Smooth muscle cell (in vitro differentiated cells): ENCODE measurements around the gene DAPL1. TPM values are rescaled to one million over a fixed set of nuclear protein-coding genes. Genes with fewer than 3 reads are reported as not detected.

Source experiments
- DNase-seq: peaks from one replicate; lab custom pipeline; 2025; ENCODE audit not compliant: unreplicated experiment; lab: John Stamatoyannopoulos, UW
- H2AFZ ChIP-seq: fragments of 200-600 bp; sonication (generic); 2 replicates; pipeline ENCODE4 v1.6.0; 2016; ENCODE audit warnings: antibody characterized with exemption, low read depth, mild to moderate bottlenecking
- H3F3A ChIP-seq: fragments of 200-600 bp; sonication (generic); 2 replicates; pipeline ENCODE4 v1.6.0; 2017; ENCODE audit warnings: antibody characterized with exemption, low read depth
- H3K27ac ChIP-seq: fragments of 200-600 bp; sonication (generic); 2 replicates; pipeline ENCODE4 v1.5.1; 2016; ENCODE audit warnings: low read depth, mild to moderate bottlenecking
- H3K27me3 ChIP-seq: fragments of 200-600 bp; sonication (generic); 2 replicates; pipeline ENCODE4 v1.6.1; 2016; ENCODE audit warnings: low read depth, mild to moderate bottlenecking
- H3K36me3 ChIP-seq: fragments of 200-600 bp; sonication (generic); 2 replicates; pipeline ENCODE4 v1.5.1; 2016; ENCODE audit warnings: low read depth
- H3K4me1 ChIP-seq: fragments of 200-600 bp; sonication (generic); 2 replicates; pipeline ENCODE4 v1.5.1; 2016; ENCODE audit warnings: low read depth
- H3K4me2 ChIP-seq: fragments of 200-600 bp; sonication (generic); 2 replicates; pipeline ENCODE4 v1.6.0; 2016; ENCODE audit warnings: mild to moderate bottlenecking
- H3K4me3 ChIP-seq: fragments of 200-600 bp; sonication (generic); 2 replicates; pipeline ENCODE4 v1.5.1; 2016; ENCODE audit warnings: mild to moderate bottlenecking
- H3K79me2 ChIP-seq: fragments of 200-600 bp; sonication (generic); 2 replicates; pipeline ENCODE4 v1.6.0; 2016; ENCODE audit warnings: low read depth, mild to moderate bottlenecking
- H3K9ac ChIP-seq: fragments of 200-600 bp; sonication (generic); 2 replicates; pipeline ENCODE4 v1.6.0; 2016; ENCODE audit warnings: low read depth
- H3K9me3 ChIP-seq: fragments of 200-600 bp; sonication (generic); replicated peaks from 2 replicates; pipeline ENCODE4 v1.5.1; 2016; ENCODE audit warnings: low read depth
- H4K20me1 ChIP-seq: fragments of 200-600 bp; sonication (generic); 2 replicates; pipeline ENCODE4 v1.6.0; 2016; ENCODE audit warnings: low read depth
- WGBS: methylation state at CpG from one replicate; pipeline ENCODE4 v1.1.7; 2016; ENCODE audit warnings: low lambda C conversion rate; 5-methylcytosine and 5-hydroxymethylcytosine counted together
- polyA plus RNA-seq: library from polyadenylated mRNA; unstranded; fragments of >200 nt; fragmentation: Nextera tagmentation; extraction: Ambion mirVana; gene quantifications from 2 replicates; pipeline ENCODE4 v1.2.1, GENCODE V29; 2016
- total RNA-seq: library from RNA; depleted of rRNA; stranded (reverse); fragments of >200 nt; gene quantifications from 2 replicates; pipeline ENCODE4 v1.2.3, GENCODE V29; 2014
- TF ChIP-seq, protein P1 (sequence below): fragments of 200-600 bp; sonication (generic); IDR thresholded peaks from 2 replicates; pipeline ENCODE4 v1.5.1; 2017; ENCODE audit warnings: borderline replicate concordance, mild to moderate bottlenecking, antibody characterized with exemption; ENCODE audit not compliant: insufficient read depth, poor library complexity, severe bottlenecking

Gene DAPL1
- total and polyA plus RNA-seq, 2 experiments from 2014 or later: not detected

DNA sequence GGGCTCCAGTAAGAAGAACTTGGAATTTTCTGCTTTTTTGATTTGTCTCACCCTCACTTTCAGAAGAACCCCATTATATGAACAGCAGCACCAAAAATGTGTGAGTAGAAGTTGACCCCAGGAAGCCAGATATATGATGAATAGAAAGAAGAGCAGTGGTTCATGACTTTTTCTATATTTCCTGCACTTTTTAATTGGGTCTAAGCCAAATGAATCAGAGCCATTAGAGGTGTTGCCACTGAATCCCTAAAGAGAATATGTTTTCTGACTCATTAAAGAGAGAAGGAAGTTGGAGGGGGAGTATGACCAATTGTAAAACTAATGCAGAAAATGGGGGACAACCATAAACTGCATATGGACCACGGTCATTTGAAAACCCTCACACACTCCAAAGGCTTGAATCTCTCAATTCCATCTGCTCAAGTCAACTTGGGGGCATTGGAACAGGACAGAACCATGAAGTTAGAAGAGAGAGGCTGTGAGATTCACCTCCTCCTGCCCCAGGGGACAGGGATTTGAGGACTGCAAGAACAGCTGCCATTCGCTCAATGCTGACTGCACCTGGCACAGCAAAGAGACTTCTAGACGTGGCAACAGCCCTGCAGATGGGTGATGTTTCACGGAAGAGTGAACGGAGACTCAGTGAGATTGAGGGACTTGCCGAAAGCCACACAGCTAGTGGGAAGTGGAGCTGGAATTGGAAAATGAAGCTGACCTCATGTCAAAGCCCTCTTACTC, 3.0 kb downstream of the DAPL1 start:
- no peaks in the 10 kb centered on the region for H3F3A ChIP-seq
- WGBS: 92% methylated on average over 6 of the region's 6 CpGs
- no peaks in the 10 kb centered on the region for H3K9me3 ChIP-seq
- peaks cover 13% of the 10 kb centered on the region for H3K27me3 ChIP-seq
- H3K9ac ChIP-seq: no peak overlapping the region
- H3K36me3 ChIP-seq: no peaks in the 10 kb centered on the region
- no peaks in the 10 kb centered on the region for H4K20me1 ChIP-seq
- no peak overlapping the region for H3K4me2 ChIP-seq
- H3K4me3 ChIP-seq: no peak overlapping the region
- H3K4me1 ChIP-seq: peaks cover 14% of the 10 kb centered on the region
- no peaks in the 10 kb centered on the region for H3K79me2 ChIP-seq
- no peak overlapping the region for H2AFZ ChIP-seq
- TF ChIP-seq, protein P1, sequence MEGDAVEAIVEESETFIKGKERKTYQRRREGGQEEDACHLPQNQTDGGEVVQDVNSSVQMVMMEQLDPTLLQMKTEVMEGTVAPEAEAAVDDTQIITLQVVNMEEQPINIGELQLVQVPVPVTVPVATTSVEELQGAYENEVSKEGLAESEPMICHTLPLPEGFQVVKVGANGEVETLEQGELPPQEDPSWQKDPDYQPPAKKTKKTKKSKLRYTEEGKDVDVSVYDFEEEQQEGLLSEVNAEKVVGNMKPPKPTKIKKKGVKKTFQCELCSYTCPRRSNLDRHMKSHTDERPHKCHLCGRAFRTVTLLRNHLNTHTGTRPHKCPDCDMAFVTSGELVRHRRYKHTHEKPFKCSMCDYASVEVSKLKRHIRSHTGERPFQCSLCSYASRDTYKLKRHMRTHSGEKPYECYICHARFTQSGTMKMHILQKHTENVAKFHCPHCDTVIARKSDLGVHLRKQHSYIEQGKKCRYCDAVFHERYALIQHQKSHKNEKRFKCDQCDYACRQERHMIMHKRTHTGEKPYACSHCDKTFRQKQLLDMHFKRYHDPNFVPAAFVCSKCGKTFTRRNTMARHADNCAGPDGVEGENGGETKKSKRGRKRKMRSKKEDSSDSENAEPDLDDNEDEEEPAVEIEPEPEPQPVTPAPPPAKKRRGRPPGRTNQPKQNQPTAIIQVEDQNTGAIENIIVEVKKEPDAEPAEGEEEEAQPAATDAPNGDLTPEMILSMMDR: no peak
- H3K27ac ChIP-seq: no peak overlapping the region
- DNase-seq: no peak

DNA sequence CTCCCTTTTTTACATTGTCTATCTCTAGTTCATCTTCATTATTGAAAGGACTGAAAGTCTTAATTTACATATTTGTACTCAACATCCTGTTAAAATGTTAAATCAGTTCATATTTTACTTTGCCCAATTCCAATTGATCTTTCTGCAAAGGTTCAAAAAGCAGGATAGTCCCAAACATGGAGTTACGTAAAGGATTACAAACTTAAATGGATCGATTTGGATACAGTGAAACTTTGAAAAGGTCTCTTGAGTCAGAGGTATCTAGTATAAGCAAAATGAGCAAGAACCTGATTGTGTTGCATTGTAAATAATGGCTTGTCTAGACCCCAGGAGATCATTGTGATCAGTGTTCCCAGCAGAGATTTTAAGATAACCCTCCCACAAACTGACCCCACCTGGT, 4.1 kb downstream of the DAPL1 start:
- H3K4me1 ChIP-seq: peaks cover 14% of the 10 kb centered on the region
- H3K9me3 ChIP-seq: no peaks in the 10 kb centered on the region
- H3F3A ChIP-seq: no peaks in the 10 kb centered on the region
- DNase-seq: no peak
- no peak overlapping the region for H3K9ac ChIP-seq
- H2AFZ ChIP-seq: no peak overlapping the region
- H3K4me2 ChIP-seq: no peak overlapping the region
- no peaks in the 10 kb centered on the region for H3K36me3 ChIP-seq
- H3K27me3 ChIP-seq: peaks cover 13% of the 10 kb centered on the region
- H3K4me3 ChIP-seq: no peak overlapping the region
- TF ChIP-seq, protein P1: no peak
- no peaks in the 10 kb centered on the region for H4K20me1 ChIP-seq
- 94% methylated on average over 2 of the region's 2 CpGs for WGBS
- H3K27ac ChIP-seq: no peak overlapping the region
- no peaks in the 10 kb centered on the region for H3K79me2 ChIP-seq

DNA sequence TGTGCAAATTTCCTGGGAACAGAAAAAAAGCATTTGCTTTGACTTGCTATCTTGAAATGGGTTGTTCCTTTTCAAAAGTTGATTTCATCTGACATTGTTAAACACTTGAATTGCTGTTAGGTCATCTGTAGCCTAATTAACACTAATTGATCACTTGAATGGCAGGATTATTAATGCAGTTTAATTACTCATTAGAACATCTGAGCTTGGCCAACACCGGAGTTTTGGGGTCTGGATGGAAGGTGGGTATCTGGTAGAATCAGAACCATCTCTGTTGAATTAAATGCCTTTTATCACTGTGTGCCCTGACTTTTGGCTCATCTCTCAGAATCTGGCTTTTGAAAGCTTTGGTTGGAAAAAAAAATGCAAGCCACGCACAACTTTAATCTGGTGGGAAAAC, 8.4 kb downstream of the DAPL1 start:
- TF ChIP-seq, protein P1: no peak
- Histone ChIP-seq H3K27ac (no peak overlapping the region), H3K9me3 (no peaks in the 10 kb centered on the region), H3K4me1 (no peaks in the 10 kb centered on the region), H4K20me1 (no peaks in the 10 kb centered on the region), H3K4me3 (no peak overlapping the region), H3F3A (no peaks in the 10 kb centered on the region), H3K27me3 (no peaks in the 10 kb centered on the region), H2AFZ (no peak overlapping the region), H3K4me2 (no peak overlapping the region), H3K9ac (no peak overlapping the region), H3K79me2 (no peaks in the 10 kb centered on the region), H3K36me3 (no peaks in the 10 kb centered on the region)
- no peak for DNase-seq
- 94% methylated on average over 2 of the region's 2 CpGs for WGBS

DNA sequence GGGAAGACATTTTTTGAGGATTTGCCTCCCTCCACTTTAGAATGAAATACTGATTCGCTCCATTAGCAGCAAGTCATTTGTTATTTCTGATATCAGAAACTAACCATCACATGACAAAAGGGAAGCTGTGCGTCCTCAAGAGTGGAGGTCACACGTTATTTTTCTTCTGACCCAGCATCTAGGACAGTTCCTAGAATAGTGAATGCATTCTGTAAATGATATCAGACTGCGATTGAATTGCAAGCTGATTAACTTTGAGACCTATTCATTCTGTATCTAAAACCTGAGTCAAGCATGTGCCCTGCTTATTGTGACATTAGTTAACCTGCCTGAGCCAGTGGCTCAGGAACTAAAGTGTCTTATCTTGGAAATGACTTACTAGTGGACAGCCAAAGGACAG, 10.1 kb downstream of the DAPL1 start:
- Histone ChIP-seq H3K36me3 (no peaks in the 10 kb centered on the region), H3K4me1 (no peaks in the 10 kb centered on the region), H3K4me3 (no peak overlapping the region), H3K27me3 (no peaks in the 10 kb centered on the region), H3K79me2 (no peaks in the 10 kb centered on the region), H4K20me1 (no peaks in the 10 kb centered on the region), H3K9ac (no peak overlapping the region), H3K9me3 (no peaks in the 10 kb centered on the region), H3F3A (no peaks in the 10 kb centered on the region), H3K4me2 (no peak overlapping the region), H3K27ac (no peak overlapping the region), H2AFZ (no peak overlapping the region)
- TF ChIP-seq, protein P1: no peak
- 93% methylated on average over 4 of the region's 4 CpGs for WGBS
- no peak for DNase-seq
